K562 (cell line): ENCODE results near the gene TUT1. TPM values are rescaled to one million over a fixed set of nuclear protein-coding genes. Genes with fewer than 3 reads are reported as not detected.
A peak's percentile ranks its signal among the peaks of the same experiment; 100 is the strongest.

Experiments
- BCL6 ChIP-seq: fragments of 250-450 bp; sonication (Bioruptor Pico); IDR thresholded peaks from 2 replicates; pipeline ENCODE4 v1.4.0; 2020
- BHLHE40 ChIP-seq: IDR thresholded peaks from 2 replicates; pipeline ENCODE4 v1.6.1; 2011; ENCODE audit warnings: low read length, improper control_type of control experiment
- HDGF ChIP-seq: fragments of 450-650 bp; IDR thresholded peaks from 2 replicates; pipeline ENCODE4 v1.6.1; 2016
- HNRNPH1 ChIP-seq: fragments of 200-400 bp; formaldehyde crosslinking; optimal IDR thresholded peaks from 2 replicates; pipeline ENCODE3; 2017; ENCODE audit warnings: low read depth, mild to moderate bottlenecking, low read length, moderate library complexity
- MYNN ChIP-seq, 2 experiments: sonication (generic); formaldehyde crosslinking in 1 of 2; IDR thresholded peaks; 2 replicates each; pipeline versions ENCODE4 v1.5.0 to v1.6.1; 2016 to 2020; ENCODE audit warnings: antibody characterized with exemption in 1 of 2, missing genetic modification reagents in 1 of 2
- NBN ChIP-seq: fragments of 450-650 bp; IDR thresholded peaks from 2 replicates; pipeline ENCODE4 v1.6.1; 2016; ENCODE audit warnings: low read depth, mild to moderate bottlenecking
- PHB ChIP-seq: fragments of 250-450 bp; sonication (Bioruptor Pico); IDR thresholded peaks from 2 replicates; pipeline ENCODE4 v1.5.0; 2021
- RBFOX2 ChIP-seq: fragments of 200-400 bp; formaldehyde crosslinking; IDR thresholded peaks from 2 replicates; pipeline ENCODE4 v1.6.1; 2017; ENCODE audit warnings: low read depth, mild to moderate bottlenecking, low read length, moderate library complexity
- SMAD3 ChIP-seq: fragments of 450-650 bp; formaldehyde crosslinking; conservative IDR thresholded peaks from 2 replicates; pipeline ENCODE4 v1.4.0; 2020; ENCODE audit warnings: mild to moderate bottlenecking
- TEAD2 ChIP-seq: fragments of 450-650 bp; IDR thresholded peaks from 2 replicates; pipeline ENCODE4 v1.6.1; 2016; ENCODE audit warnings: missing genetic modification characterization, control low read depth, missing compliant biosample characterization
- XRCC4 ChIP-seq: IDR thresholded peaks from one replicate; pipeline ENCODE4 v1.6.1; 2011; ENCODE audit not compliant: insufficient read depth, insufficient read length; ENCODE audit errors: extremely low read depth
- ZBED1 ChIP-seq: IDR thresholded peaks from 2 replicates; pipeline ENCODE4 v1.6.1; 2014
- ZNF140 ChIP-seq: fragments of 250-450 bp; sonication (Bioruptor Pico); IDR thresholded peaks from 2 replicates; pipeline ENCODE4 v1.8.0; 2021; ENCODE audit warnings: moderate library complexity, mild to moderate bottlenecking, inconsistent platforms
- polyA plus RNA-seq, 8 experiments: library from polyadenylated mRNA; depleted of rRNA in 4 of 8; stranded (reverse) in 5 of 8; unstranded in 3 of 8; fragments of >200 nt; fragmentation: Nextera tagmentation in 2 of 8; fragmentation: Illumina TruSeq in 1 of 8; extraction: Ambion mirVana in 2 of 8; extraction: Trizol in 1 of 8; gene quantifications; 2 replicates each; pipeline versions ENCODE4 v1.2.1 to v1.2.3, GENCODE V29; 2011 to 2014; ENCODE audit warnings: inconsistent platforms in 1 of 8, missing spikeins in 1 of 8
- total RNA-seq, 7 experiments: library from RNA; depleted of rRNA in 6 of 7; stranded (reverse); fragments of >200 nt in 6 of 7; fragmentation: Illumina TruSeq in 2 of 7; extraction: Trizol in 2 of 7; gene quantifications; 2 replicates each; pipeline versions ENCODE4 v1.2.1 to v1.2.3, GENCODE V29; 2011 to 2021; ENCODE audit warnings: low replicate concordance in 1 of 7
- TF ChIP-seq, protein P1 (sequence below): fragments of 250-450 bp; sonication (Bioruptor Pico); IDR thresholded peaks from 2 replicates; pipeline ENCODE4 v1.4.0; 2020; ENCODE audit warnings: mild to moderate bottlenecking
- TF ChIP-seq, protein P2 (sequence below): sonication (generic); formaldehyde crosslinking; IDR thresholded peaks from 2 replicates; pipeline ENCODE4 v1.8.0; 2023; ENCODE audit warnings: mild to moderate bottlenecking, missing genetic modification reagents
- TF ChIP-seq, protein P3 (sequence below): fragments of 450-650 bp; IDR thresholded peaks from 2 replicates; pipeline ENCODE4 v1.6.1; 2016; ENCODE audit warnings: borderline replicate concordance
- TF ChIP-seq, protein P4 (sequence below): fragments of 450-650 bp; formaldehyde crosslinking; IDR thresholded peaks from 2 replicates; pipeline ENCODE4 v1.4.0; 2020; ENCODE audit warnings: mild to moderate bottlenecking, mixed read lengths
- TF ChIP-seq, protein P5 (sequence below): fragments of 200-800 bp; sonication (Bioruptor generic); IDR thresholded peaks from 2 replicates; pipeline ENCODE4 v1.6.1; 2017; ENCODE audit warnings: missing genetic modification characterization, missing compliant biosample characterization

TUT1 gene
- total and polyA plus RNA-seq, 9 of the 15 experiments (the other 6 are each of a cell fraction or from before 2014, with no cell fraction given), result 0.66 to 44.3 (median 15.7) TPM

DNA sequence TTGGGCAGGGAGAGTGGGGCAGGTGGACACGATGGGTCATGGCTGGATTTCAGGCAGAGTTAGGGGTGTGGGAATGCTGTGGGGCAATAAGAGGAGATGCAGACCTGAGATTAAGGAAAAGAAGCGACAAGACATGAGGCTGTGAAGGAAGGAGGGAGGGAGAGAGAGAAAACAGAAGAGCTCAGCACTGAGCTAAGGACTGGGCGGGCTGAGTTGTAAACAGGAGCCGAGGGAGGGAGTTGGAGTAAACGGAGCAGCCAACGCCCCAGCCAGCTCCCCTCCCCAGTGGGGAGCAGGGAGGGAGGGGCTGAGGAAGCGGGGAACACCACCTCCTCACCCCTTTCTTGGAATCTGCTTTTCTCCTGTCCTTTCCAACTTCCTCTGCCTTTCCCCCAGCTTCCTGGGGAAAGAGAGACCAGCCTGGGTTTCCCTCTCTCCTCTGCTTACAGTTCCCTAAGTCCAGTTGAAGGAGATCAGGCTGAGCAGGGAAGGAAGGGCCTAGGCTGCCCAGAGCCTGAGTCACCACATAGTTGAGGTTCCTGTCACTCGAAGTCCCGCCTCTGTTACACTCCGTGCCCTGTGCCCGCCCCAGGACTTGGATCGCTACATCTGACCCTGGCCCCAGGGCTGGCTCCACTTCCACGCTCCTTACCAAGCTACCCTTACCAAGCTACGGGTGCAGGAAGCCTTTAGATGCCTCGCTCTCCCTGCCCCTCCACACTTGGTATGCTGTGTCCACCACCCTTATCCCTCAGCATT is 38.1 kb downstream of the TUT1 start (continued):
- TF ChIP-seq RBFOX2 (peak; percentile 39; the same call in 1 of the 2 replicates), MYNN (IDR thresholded peaks at IDR 0.05) (no peak), MYNN (CRISPR knock-in tag; IDR thresholded peaks at IDR 0.05) (no peak), HNRNPH1 (no peak), BCL6 (CRISPR knock-in tag) (no peak), SMAD3 (CRISPR knock-in tag) (no peak), XRCC4 (no peak), BHLHE40 (no peak), ZNF140 (no peak), NBN (peak; percentile 92), TEAD2 (tag) (no peak), ZBED1 (no peak), PHB (CRISPR knock-in tag) (no peak), HDGF (peak; percentile 99; the same call in 1 of the 2 replicates)
- TF ChIP-seq, protein P1, sequence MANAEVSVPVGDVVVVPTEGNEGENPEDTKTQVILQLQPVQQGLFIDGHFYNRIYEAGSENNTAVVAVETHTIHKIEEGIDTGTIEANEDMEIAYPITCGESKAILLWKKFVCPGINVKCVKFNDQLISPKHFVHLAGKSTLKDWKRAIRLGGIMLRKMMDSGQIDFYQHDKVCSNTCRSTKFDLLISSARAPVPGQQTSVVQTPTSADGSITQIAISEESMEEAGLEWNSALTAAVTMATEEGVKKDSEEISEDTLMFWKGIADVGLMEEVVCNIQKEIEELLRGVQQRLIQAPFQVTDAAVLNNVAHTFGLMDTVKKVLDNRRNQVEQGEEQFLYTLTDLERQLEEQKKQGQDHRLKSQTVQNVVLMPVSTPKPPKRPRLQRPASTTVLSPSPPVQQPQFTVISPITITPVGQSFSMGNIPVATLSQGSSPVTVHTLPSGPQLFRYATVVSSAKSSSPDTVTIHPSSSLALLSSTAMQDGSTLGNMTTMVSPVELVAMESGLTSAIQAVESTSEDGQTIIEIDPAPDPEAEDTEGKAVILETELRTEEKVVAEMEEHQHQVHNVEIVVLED (CRISPR knock-in tag), result 0 out of 2 replicates have a peak, but pooled peaks have one; percentile 6
- TF ChIP-seq, protein P2, sequence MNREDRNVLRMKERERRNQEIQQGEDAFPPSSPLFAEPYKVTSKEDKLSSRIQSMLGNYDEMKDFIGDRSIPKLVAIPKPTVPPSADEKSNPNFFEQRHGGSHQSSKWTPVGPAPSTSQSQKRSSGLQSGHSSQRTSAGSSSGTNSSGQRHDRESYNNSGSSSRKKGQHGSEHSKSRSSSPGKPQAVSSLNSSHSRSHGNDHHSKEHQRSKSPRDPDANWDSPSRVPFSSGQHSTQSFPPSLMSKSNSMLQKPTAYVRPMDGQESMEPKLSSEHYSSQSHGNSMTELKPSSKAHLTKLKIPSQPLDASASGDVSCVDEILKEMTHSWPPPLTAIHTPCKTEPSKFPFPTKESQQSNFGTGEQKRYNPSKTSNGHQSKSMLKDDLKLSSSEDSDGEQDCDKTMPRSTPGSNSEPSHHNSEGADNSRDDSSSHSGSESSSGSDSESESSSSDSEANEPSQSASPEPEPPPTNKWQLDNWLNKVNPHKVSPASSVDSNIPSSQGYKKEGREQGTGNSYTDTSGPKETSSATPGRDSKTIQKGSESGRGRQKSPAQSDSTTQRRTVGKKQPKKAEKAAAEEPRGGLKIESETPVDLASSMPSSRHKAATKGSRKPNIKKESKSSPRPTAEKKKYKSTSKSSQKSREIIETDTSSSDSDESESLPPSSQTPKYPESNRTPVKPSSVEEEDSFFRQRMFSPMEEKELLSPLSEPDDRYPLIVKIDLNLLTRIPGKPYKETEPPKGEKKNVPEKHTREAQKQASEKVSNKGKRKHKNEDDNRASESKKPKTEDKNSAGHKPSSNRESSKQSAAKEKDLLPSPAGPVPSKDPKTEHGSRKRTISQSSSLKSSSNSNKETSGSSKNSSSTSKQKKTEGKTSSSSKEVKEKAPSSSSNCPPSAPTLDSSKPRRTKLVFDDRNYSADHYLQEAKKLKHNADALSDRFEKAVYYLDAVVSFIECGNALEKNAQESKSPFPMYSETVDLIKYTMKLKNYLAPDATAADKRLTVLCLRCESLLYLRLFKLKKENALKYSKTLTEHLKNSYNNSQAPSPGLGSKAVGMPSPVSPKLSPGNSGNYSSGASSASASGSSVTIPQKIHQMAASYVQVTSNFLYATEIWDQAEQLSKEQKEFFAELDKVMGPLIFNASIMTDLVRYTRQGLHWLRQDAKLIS (CRISPR knock-in tag), result no peak
- TF ChIP-seq, protein P3, sequence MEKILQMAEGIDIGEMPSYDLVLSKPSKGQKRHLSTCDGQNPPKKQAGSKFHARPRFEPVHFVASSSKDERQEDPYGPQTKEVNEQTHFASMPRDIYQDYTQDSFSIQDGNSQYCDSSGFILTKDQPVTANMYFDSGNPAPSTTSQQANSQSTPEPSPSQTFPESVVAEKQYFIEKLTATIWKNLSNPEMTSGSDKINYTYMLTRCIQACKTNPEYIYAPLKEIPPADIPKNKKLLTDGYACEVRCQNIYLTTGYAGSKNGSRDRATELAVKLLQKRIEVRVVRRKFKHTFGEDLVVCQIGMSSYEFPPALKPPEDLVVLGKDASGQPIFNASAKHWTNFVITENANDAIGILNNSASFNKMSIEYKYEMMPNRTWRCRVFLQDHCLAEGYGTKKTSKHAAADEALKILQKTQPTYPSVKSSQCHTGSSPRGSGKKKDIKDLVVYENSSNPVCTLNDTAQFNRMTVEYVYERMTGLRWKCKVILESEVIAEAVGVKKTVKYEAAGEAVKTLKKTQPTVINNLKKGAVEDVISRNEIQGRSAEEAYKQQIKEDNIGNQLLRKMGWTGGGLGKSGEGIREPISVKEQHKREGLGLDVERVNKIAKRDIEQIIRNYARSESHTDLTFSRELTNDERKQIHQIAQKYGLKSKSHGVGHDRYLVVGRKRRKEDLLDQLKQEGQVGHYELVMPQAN, result peak; percentile 61
- TF ChIP-seq, protein P4, sequence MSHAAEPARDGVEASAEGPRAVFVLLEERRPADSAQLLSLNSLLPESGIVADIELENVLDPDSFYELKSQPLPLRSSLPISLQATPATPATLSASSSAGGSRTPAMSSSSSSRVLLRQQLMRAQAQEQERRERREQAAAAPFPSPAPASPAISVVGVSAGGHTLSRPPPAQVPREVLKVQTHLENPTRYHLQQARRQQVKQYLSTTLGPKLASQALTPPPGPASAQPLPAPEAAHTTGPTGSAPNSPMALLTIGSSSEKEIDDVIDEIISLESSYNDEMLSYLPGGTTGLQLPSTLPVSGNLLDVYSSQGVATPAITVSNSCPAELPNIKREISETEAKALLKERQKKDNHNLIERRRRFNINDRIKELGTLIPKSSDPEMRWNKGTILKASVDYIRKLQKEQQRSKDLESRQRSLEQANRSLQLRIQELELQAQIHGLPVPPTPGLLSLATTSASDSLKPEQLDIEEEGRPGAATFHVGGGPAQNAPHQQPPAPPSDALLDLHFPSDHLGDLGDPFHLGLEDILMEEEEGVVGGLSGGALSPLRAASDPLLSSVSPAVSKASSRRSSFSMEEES (CRISPR knock-in tag), result no peak
- TF ChIP-seq, protein P5, sequence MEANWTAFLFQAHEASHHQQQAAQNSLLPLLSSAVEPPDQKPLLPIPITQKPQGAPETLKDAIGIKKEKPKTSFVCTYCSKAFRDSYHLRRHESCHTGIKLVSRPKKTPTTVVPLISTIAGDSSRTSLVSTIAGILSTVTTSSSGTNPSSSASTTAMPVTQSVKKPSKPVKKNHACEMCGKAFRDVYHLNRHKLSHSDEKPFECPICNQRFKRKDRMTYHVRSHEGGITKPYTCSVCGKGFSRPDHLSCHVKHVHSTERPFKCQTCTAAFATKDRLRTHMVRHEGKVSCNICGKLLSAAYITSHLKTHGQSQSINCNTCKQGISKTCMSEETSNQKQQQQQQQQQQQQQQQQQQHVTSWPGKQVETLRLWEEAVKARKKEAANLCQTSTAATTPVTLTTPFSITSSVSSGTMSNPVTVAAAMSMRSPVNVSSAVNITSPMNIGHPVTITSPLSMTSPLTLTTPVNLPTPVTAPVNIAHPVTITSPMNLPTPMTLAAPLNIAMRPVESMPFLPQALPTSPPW (CRISPR knock-in tag), result peak; percentile 96
